Measurements from ENCODE around the gene TMPRSS9. TPM values are rescaled to one million over a fixed set of nuclear protein-coding genes. Genes with fewer than 3 reads are reported as not detected.

Gene TMPRSS9
- polyA plus RNA-seq, 1 donor from 2014 or later = not detected

DNA sequence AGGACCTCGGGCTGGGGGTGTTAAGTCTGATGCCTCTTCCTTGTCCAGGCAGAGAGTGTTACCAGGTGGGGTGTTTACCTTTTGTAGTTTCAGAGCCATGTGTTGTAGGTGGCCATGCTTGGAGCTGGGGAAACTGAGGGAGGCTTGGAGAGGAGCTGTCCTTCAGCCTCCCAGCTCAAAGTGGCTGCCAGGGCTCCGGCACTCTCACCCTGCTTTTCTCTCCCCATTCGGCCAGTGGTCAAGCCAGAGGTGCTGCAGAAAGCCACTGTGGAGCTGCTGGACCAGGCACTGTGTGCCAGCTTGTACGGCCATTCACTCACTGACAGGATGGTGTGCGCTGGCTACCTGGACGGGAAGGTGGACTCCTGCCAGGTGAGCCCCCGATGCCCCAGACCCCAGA, 50.0 kb downstream of the TMPRSS9 start:
- H4K20me1 ChIP-seq (ENCODE audit: insufficient read depth) = no peaks in the 10 kb centered on the region
- no peaks in the 10 kb centered on the region for H3K79me2 ChIP-seq (replicated peaks; ENCODE audit: insufficient read depth, low read length)
- no peak overlapping the region for H2AFZ ChIP-seq (ENCODE audit: low read depth, low read length)
- TF ChIP-seq RAD21 (conservative IDR thresholded peaks at IDR 0.05) (no peak), EP300 (conservative IDR thresholded peaks at IDR 0.05; ENCODE audit: poor library complexity, severe bottlenecking) (no peak), MXI1 (conservative IDR thresholded peaks at IDR 0.05; ENCODE audit: poor library complexity, severe bottlenecking) (no peak), TAF1 (IDR thresholded peaks at IDR 0.05; ENCODE audit: low read depth) (no peak), POLR2AphosphoS5 (IDR thresholded peaks at IDR 0.05) (no peak), EZH2 (IDR thresholded peaks at IDR 0.05; ENCODE audit: borderline replicate concordance, insufficient read depth, low read length, poor library complexity, severe bottlenecking) (no peak)
- TF ChIP-seq, protein P1, sequence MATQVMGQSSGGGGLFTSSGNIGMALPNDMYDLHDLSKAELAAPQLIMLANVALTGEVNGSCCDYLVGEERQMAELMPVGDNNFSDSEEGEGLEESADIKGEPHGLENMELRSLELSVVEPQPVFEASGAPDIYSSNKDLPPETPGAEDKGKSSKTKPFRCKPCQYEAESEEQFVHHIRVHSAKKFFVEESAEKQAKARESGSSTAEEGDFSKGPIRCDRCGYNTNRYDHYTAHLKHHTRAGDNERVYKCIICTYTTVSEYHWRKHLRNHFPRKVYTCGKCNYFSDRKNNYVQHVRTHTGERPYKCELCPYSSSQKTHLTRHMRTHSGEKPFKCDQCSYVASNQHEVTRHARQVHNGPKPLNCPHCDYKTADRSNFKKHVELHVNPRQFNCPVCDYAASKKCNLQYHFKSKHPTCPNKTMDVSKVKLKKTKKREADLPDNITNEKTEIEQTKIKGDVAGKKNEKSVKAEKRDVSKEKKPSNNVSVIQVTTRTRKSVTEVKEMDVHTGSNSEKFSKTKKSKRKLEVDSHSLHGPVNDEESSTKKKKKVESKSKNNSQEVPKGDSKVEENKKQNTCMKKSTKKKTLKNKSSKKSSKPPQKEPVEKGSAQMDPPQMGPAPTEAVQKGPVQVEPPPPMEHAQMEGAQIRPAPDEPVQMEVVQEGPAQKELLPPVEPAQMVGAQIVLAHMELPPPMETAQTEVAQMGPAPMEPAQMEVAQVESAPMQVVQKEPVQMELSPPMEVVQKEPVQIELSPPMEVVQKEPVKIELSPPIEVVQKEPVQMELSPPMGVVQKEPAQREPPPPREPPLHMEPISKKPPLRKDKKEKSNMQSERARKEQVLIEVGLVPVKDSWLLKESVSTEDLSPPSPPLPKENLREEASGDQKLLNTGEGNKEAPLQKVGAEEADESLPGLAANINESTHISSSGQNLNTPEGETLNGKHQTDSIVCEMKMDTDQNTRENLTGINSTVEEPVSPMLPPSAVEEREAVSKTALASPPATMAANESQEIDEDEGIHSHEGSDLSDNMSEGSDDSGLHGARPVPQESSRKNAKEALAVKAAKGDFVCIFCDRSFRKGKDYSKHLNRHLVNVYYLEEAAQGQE (IDR thresholded peaks at IDR 0.05; ENCODE audit: borderline replicate concordance) = no peak
- H3F3A ChIP-seq (ENCODE audit: insufficient read depth, low read length, poor library complexity, severe bottlenecking) = no peaks in the 10 kb centered on the region
- H3K9ac ChIP-seq (ENCODE audit: low read length) = no peak overlapping the region
- H3K4me3 ChIP-seq (ENCODE audit: low read length) = no peak overlapping the region
- H3K27me3 ChIP-seq (ENCODE audit: insufficient read depth, low read depth, low read length) = no peaks in the 10 kb centered on the region
- no peaks in the 10 kb centered on the region for H3K9me2 ChIP-seq (ENCODE audit: insufficient read depth, low read length)
- no peaks in the 10 kb centered on the region for H3K36me3 ChIP-seq (ENCODE audit: insufficient read depth, low read length)
- H3K4me2 ChIP-seq (ENCODE audit: low read length) = no peak overlapping the region
- no peak overlapping the region for H3K27ac ChIP-seq (ENCODE audit: low read length)
- H3K9me3 ChIP-seq (ENCODE audit: low read length) = no peaks in the 10 kb centered on the region

GRCh38 chr19:2411709-2412108, 51.6 kb downstream of the TMPRSS9 start:
- no peaks in the 10 kb centered on the region for H3K27me3 ChIP-seq (ENCODE audit: insufficient read depth, low read depth, low read length)
- no peak overlapping the region for H3K9ac ChIP-seq (ENCODE audit: low read length)
- no peaks in the 10 kb centered on the region for H3F3A ChIP-seq (ENCODE audit: insufficient read depth, low read length, poor library complexity, severe bottlenecking)
- no peaks in the 10 kb centered on the region for H3K9me3 ChIP-seq (ENCODE audit: low read length)
- no peaks in the 10 kb centered on the region for H3K36me3 ChIP-seq (ENCODE audit: insufficient read depth, low read length)
- H3K27ac ChIP-seq (ENCODE audit: low read length) = no peak overlapping the region
- no peak overlapping the region for H3K4me3 ChIP-seq (ENCODE audit: low read length)
- TF ChIP-seq POLR2AphosphoS5 (IDR thresholded peaks at IDR 0.05) (no peak), EP300 (conservative IDR thresholded peaks at IDR 0.05; ENCODE audit: poor library complexity, severe bottlenecking) (no peak), MXI1 (conservative IDR thresholded peaks at IDR 0.05; ENCODE audit: poor library complexity, severe bottlenecking) (no peak), CTCF (IDR thresholded peaks at IDR 0.05; ENCODE audit: poor library complexity, severe bottlenecking) (no peak), SMC3 (conservative IDR thresholded peaks at IDR 0.05; ENCODE audit: poor library complexity) (no peak), TAF1 (IDR thresholded peaks at IDR 0.05; ENCODE audit: low read depth) (no peak)
- TF ChIP-seq, protein P1 (IDR thresholded peaks at IDR 0.05; ENCODE audit: borderline replicate concordance) = no peak
- H3K9me2 ChIP-seq (ENCODE audit: insufficient read depth, low read length) = no peaks in the 10 kb centered on the region
- H3K79me2 ChIP-seq (replicated peaks; ENCODE audit: insufficient read depth, low read length) = no peaks in the 10 kb centered on the region
- H2AFZ ChIP-seq (ENCODE audit: low read depth, low read length) = no peak overlapping the region
- H3K4me2 ChIP-seq (ENCODE audit: low read length) = no peak overlapping the region
- no peaks in the 10 kb centered on the region for H4K20me1 ChIP-seq (ENCODE audit: insufficient read depth)

All from neural cell (in vitro differentiated cells).